Endometrial microvascular endothelial cells (primary cell): Measurements from ENCODE around the gene CCDC142. TPM values are rescaled to one million over a fixed set of nuclear protein-coding genes. Genes with fewer than 3 reads are reported as not detected.
"Not testable (repeated sequence)": the region's sequence is repeated elsewhere in the genome, so short reads cannot be mapped to it uniquely, and the experiment has no call there.

Experiments used
- in situ Hi-C: cut with HindIII; loops from 2 replicates; pipeline ENCODE4 v1.10.0; 2017; ENCODE audit warnings: low sequenced_read_pairs, low pct_unique_long_range_greater_than_20kb; ENCODE audit errors: inconsistent ontology term
- total RNA-seq: library from RNA; depleted of rRNA; stranded (reverse); fragments of >200 nt; gene quantifications from one replicate; pipeline ENCODE4 v1.2.3, GENCODE V29; 2015; ENCODE audit errors: inconsistent ontology term

Gene CCDC142
- total RNA-seq, 1 donor from 2014 or later, result 7.1 TPM

DNA sequence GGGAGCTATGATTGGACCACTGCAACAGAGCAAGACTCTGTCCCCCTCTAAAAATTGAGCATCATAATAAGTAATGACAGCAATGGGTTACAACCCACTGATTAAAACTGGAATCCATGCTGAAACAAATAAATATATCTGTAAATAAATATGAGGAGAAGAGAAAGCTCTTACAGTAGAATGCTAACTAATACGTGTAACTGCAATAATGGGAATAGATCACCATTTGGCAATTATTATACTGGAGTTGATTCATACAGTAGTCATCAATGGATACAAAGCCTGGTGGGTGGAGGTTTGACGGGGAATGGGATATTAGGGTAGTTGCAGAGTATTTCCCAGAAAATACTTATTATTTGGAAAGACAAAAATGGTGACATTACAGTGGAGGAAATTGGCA, 34.0 kb downstream of the CCDC142 start:
- in situ Hi-C loops, result no loop called here

DNA sequence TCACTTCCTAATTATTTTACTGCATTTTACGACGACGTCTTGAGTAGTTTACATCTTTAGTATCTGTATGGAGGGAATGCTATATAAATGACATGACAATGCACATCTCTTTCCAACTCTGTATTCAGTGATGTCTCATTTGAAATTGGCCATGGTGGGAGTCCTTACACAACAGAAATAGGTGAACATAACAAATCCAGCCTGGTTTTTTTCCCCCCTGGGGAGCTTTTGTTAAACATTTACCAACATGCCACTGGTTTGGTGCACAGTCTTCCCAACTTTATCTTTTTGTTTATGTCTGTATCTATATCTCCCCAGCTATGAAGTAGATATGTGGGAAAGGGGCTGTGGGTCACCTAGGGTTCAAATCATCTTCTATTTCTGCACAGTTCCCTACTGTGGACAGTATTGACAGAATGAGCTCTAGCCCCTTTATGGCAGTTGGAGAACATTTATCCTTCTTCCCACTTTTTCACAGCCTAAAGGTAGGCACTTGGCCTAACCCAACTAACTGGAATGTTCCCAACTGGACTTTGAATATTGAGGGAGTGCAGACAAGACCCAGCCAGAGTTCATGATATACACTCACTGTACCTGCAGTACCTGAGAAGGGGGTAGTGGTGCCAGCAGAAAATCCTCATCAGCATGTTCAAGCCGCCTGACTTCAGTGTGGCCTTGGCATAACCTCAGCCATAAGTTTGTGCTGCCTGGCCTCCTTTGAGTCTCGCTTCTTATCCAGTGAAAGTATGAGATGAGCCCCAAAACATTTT, 35.4 kb downstream of the CCDC142 start:
- in situ Hi-C loops, result no loop called here

GRCh38 chr2:74444498-74445318, 38.1 kb downstream of the CCDC142 start:
- in situ Hi-C loops, result no loop called here

GRCh38 chr2:74442483-74443297, 40.1 kb downstream of the CCDC142 start:
- in situ Hi-C loops, result not testable (repeated sequence)

DNA sequence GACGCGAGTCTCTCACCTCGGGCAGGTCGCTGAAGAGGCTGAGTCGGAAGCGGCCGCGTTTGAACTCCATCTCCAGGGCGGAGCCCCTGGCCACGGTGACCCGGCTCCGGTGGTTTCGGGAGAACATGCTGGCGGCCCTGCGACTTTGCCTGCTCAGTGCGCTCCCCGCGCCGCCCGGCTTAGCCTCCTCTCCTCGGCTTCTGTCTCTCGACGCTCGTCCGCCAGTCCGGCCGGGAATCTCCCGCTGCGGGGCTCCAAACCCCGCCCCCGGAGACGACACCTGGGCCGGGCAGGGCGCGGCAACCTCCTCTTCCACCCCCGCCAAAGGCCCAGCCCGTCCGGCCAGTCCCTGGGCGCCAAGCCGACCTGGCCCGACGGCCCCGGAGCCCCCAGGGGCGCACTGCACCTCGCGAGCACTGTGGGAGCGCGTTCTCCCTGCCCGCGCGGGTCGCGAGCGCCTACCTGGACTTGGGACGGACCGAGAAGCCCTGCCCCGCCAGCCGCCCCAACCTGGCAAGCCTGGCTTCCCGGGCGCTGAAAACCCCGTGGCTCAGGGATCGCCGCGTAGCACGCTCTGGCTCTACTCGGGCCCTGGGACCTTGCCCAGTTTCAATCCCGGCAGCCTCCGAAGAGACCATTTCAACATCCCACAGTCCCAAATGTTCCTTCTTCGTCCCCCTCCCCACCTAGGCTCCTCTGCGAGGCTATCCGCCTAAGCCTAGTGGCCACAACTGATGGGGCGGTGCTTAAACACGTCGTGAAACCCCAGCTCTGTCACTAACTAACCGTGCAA, 40.9 kb downstream of the CCDC142 start, which contains the start of gene RTKN:
TSS of gene RTKN (minus strand) at position 248 of the 793 bp plus-strand sequence. CDS start at position 127, 121 bp downstream.
- in situ Hi-C loops, result no loop called here

- in situ Hi-C loops, result no loop called here
Observed at GRCh38 chr2:74441170-74441689, 41.6 kb downstream of the CCDC142 start.

- in situ Hi-C loops, result no loop called here
Observed at GRCh38 chr2:74440378-74441169, 42.2 kb downstream of the CCDC142 start.

DNA sequence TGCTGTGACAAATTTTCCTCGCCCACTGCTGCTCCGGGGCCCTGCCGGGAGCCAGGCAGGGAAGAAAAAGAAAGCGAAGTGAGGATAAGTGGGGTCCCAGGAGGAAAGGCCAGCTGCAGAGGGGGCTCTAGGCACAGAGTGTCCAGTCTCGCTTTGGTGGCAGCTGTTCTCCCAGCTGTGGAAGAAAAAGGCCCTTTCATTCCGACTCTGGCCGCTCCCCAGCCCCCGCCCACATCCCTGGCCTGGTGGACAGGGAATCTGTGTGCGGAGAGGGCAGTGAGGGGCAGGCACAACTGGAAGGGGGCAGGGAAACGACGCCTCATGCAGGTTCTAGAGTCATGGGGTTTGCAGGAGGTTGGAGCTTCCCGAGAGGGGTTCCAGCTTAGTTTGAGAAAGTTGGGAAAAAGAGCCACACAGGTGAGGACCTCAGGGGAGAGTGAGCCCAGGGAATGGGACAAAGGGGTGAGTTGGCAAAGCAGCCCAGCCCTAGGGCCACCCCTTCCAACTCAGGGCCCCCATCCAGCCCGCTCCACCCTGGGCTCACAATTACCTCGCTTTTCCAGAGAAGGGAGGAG, 42.9 kb downstream of the CCDC142 start:
- in situ Hi-C loops, result no loop called here

GRCh38 chr2:74439373-74439772, 43.4 kb downstream of the CCDC142 start:
- in situ Hi-C loops, result no loop called here

DNA sequence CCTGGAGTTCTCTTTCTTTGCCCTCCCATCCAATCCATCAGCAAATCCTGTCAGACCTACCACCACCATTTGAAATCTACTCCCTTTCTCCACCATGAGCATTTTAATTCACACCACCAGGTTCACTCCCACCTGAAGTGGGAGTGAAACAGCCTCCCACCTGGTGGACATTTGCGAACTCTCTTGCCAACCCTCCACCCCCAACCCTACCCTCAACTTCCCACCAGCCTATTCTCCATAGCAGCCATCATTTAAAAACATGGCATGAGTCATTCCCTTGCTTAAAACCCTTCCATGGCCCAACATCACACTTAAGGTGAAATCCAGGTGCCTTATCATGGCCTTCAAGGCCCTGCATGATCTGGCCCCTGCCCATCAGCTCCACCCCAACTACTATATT, 44.5 kb downstream of the CCDC142 start:
- in situ Hi-C loops, result no loop called here

- in situ Hi-C loops, result no loop called here
Observed at GRCh38 chr2:74436848-74437695, 45.7 kb downstream of the CCDC142 start.

DNA sequence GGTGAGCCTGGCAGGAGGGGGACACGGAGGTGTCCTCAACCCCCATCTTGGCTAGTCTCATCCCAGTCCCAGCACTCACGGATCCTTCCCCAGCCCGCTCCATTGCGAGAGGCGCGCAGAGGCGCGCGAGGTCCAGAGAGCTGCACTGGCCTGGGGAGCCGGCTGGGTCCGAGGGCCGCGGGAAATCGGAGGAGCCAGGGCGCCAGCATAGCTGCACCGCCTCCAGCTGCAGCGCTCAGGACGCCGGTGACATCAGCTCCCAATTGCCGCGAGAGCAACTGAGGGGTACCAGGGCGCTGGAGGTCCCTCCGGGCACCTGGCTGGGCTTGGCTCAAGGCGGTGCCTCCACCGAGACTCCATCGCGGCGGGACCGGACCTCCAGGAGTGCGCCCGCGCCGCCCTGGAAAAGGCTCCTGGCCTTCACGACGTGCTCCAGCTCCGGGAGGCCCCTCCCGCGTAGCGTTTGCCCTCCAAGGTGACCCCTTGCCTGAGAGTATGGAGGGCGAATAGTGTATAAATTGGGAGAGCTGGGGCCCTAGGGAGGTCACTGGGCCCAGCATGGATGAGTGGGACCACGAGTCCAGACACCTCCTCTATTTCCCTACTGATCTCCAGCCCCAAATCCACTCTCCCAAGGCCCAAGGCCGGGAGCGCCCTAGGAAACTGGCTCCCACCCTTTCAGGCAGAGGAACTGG, 46.5 kb downstream of the CCDC142 start:
- in situ Hi-C loops, result no loop called here

DNA sequence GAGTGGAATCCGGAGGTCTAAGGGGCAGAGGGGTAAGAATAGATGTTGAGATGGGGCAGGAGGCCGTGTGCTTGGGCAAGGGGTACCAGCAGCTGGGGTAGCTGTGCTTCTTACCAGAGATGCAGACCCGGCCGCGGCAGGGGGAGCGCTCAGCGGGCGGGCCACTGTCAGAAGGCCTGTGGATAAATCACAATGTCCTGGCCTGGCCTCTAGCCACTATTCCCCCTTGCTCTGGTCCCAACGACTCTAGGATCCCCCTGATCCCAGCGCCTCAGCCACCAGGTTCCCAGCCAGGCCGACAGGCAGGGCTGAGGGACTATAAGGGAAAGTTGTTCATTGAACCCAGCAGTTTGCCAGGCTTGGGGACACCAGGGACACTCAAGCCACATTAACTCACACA, 52.3 kb downstream of the CCDC142 start:
- in situ Hi-C loops, result no loop called here

DNA sequence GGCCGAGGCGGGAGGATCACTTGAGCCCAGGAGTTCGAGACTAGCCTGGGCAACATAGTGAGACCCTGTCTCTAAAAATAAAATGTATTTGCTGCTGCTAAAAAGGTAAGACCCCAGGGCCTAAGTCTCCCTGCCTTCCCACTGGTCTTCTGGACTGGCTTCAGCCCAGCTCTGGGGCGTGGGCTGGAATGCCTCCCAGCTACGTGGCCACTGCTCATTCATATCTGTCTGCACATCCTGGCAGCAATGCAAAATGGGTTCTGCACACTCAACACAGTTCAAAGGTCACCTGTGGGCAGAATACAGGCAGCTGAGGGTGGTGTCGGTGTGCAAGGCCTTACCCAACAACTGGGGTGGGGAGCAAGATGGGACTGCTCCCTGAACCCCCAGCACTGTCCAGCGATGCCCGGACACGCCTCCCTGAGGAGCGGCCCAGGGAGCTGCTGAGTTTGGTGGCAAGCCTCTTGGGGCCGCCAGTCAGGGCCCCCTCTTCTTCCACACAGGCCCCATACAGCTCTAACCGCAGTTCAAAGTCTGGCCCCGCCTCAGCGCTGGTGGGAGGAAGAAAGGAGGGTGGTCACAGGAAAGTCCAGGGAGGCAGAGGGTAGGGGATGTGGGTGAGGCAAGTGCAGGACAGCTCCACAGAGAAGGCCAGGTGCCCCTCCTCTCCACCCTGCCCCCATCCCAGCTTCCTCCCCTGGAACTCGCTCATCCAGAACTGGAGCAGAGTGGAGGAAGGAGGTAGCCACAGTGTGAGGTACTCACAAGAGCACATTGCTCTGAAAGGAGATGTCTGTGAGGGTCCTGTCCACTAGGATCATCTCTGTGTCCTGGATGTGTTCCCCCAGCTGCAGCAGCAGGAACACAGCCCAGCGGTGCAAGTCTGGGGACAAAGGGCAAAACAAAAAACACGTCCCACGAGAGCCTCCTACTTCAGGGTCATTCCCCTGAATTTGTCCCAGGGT, 53.0 kb downstream of the CCDC142 start:
- in situ Hi-C loops, result no loop called here

DNA sequence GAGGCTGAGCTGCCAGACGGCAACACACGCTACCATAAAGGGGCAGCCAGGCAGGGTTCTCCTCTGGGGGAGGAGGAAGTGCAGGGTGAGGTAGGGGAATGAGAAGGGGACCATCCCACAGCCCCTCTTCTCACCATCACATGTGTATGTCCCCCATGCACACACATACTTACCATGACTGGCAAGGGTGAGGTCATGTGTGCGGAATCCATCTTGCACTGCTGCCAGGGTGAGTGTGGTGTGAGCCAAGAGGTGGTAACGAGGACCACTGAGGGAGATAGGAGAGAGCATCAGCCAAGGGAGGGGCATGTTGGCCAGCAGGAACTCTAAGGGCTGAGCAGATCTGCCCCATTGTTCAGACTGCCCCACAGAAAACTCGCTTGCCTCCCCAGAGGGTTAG, 54.1 kb downstream of the CCDC142 start:
- in situ Hi-C loops, result no loop called here
